HUES48 (cell line): ENCODE measurements around the gene STAG1.

Experiments used
- H3K27ac ChIP-seq: one replicate; pipeline ENCODE4 v1.7.0; 2013; ENCODE audit warnings: low read depth, low read length, inconsistent platforms
- H3K27me3 ChIP-seq: 2 replicates; pipeline ENCODE4 v1.6.1; 2013; ENCODE audit warnings: mild to moderate bottlenecking, low read length; ENCODE audit not compliant: control insufficient read depth, insufficient read depth
- H3K36me3 ChIP-seq: 2 replicates; pipeline ENCODE4 v1.6.1; 2013; ENCODE audit warnings: low read length; ENCODE audit not compliant: control insufficient read depth, insufficient read depth
- H3K4me1 ChIP-seq: 2 replicates; pipeline ENCODE4 v1.6.1; 2013; ENCODE audit warnings: mild to moderate bottlenecking, low read length; ENCODE audit not compliant: control insufficient read depth, insufficient read depth
- H3K4me3 ChIP-seq: 2 replicates; pipeline ENCODE4 v1.5.1; 2013; ENCODE audit warnings: mild to moderate bottlenecking, low read depth, low read length
- H3K9ac ChIP-seq: 2 replicates; pipeline ENCODE4 v1.6.1; 2013; ENCODE audit warnings: mild to moderate bottlenecking, low read depth, low read length, moderate library complexity
- H3K9me3 ChIP-seq: 2 replicates; pipeline ENCODE4 v1.6.1; 2013; ENCODE audit warnings: low read length; ENCODE audit not compliant: control insufficient read depth, insufficient read depth

Gene STAG1

DNA sequence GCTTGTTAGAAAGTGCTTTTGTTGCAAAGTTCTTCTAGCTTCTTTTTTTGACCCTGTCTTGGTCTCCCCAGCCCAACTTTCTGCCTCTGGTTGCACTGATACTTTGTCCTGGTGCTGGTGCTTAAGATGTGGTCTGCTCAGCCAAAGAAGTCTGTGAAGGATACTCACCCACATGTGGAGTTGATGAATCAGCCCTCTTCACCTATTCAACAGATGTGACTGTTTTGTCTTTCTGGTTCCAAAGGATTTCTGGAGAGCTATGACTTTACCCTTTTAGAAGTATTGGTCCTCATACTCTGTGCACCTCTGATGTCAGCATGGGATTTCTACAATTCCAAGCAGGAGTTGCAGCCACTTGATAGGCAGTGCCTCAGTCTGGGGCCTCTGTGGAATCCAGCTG lies 418.0 kb downstream of the STAG1 start:
- H3K9ac ChIP-seq, result no peak overlapping the region
- H3K4me1 ChIP-seq, result no peaks in the 10 kb centered on the region
- H3K4me3 ChIP-seq, result no peak overlapping the region
- H3K27ac ChIP-seq, result no peak overlapping the region
- H3K36me3 ChIP-seq, result peaks cover 38% of the 10 kb centered on the region
- H3K9me3 ChIP-seq, result no peaks in the 10 kb centered on the region
- H3K27me3 ChIP-seq, result no peaks in the 10 kb centered on the region

GRCh38 chr3:136332776-136333175 lies 419.4 kb downstream of the STAG1 start:
- Histone ChIP-seq H3K27me3 (no peaks in the 10 kb centered on the region), H3K4me1 (no peaks in the 10 kb centered on the region), H3K36me3 (peaks cover 50% of the 10 kb centered on the region), H3K9me3 (no peaks in the 10 kb centered on the region), H3K4me3 (no peak overlapping the region), H3K27ac (no peak overlapping the region), H3K9ac (no peak overlapping the region)

- Histone ChIP-seq H3K27me3 (no peaks in the 10 kb centered on the region), H3K9ac (no peak overlapping the region), H3K4me3 (no peak overlapping the region), H3K27ac (no peak overlapping the region), H3K4me1 (no peaks in the 10 kb centered on the region), H3K36me3 (peaks cover 50% of the 10 kb centered on the region), H3K9me3 (no peaks in the 10 kb centered on the region)
Measured at GRCh38 chr3:136332302-136332701, 419.9 kb downstream of the STAG1 start.

DNA sequence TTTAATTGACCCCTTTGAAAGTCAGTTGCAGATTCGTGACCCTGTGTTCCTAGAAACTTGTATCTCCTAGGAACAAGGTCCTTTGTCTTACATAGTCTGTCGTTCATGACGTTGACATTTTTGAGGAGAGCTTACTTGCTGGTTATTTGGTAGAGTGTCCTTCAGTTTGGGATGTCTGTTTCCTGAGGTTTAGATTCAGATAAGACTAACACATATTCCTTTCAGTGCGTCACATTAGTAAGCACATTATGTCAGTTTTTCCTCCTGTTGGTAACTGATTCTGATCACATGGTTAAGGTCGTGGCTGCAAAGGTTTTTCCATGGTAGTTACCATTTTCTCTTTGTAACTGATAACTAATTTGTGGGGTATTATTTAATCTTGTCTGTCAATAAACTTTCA lies 421.3 kb downstream of the STAG1 start:
- no peaks in the 10 kb centered on the region for H3K4me1 ChIP-seq
- no peaks in the 10 kb centered on the region for H3K9me3 ChIP-seq
- H3K27me3 ChIP-seq, result no peaks in the 10 kb centered on the region
- no peak overlapping the region for H3K4me3 ChIP-seq
- no peak overlapping the region for H3K9ac ChIP-seq
- H3K27ac ChIP-seq, result no peak overlapping the region
- H3K36me3 ChIP-seq, result peaks cover 47% of the 10 kb centered on the region

- Histone ChIP-seq H3K9me3 (no peaks in the 10 kb centered on the region), H3K27me3 (no peaks in the 10 kb centered on the region), H3K4me3 (no peak overlapping the region), H3K4me1 (no peaks in the 10 kb centered on the region), H3K36me3 (peaks cover 45% of the 10 kb centered on the region), H3K27ac (no peak overlapping the region), H3K9ac (no peak overlapping the region)
Measured at GRCh38 chr3:136329593-136329992, 422.6 kb downstream of the STAG1 start.

GRCh38 chr3:136327671-136328070 lies 424.5 kb downstream of the STAG1 start:
- H3K9me3 ChIP-seq, result no peaks in the 10 kb centered on the region
- H3K36me3 ChIP-seq, result peaks cover 32% of the 10 kb centered on the region
- H3K27me3 ChIP-seq, result no peaks in the 10 kb centered on the region
- H3K4me3 ChIP-seq, result no peak overlapping the region
- no peak overlapping the region for H3K9ac ChIP-seq
- no peak overlapping the region for H3K27ac ChIP-seq
- H3K4me1 ChIP-seq, result no peaks in the 10 kb centered on the region

DNA sequence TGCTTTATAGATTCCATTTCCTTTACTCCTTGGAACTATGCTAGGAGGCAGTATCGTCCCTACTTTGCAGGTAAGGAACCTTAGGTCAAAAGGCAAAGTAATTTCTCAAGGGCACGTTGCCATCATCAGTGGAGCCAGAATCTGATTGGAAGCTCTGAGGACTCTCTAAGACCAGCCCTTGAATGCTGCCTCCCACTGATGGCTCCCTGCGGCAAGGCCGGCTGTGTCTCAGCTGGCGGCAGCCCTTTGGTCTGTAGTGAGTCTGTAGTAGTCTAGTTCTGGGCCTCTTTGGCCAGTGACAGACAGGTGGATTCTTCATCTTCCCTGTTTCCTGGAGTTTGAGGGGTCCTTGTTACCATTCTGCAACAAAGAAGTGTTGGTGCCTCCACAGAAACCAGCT lies 425.9 kb downstream of the STAG1 start:
- H3K4me3 ChIP-seq, result no peak overlapping the region
- H3K4me1 ChIP-seq, result no peaks in the 10 kb centered on the region
- H3K36me3 ChIP-seq, result peaks cover 32% of the 10 kb centered on the region
- no peaks in the 10 kb centered on the region for H3K27me3 ChIP-seq
- H3K9me3 ChIP-seq, result no peaks in the 10 kb centered on the region
- H3K27ac ChIP-seq, result no peak overlapping the region
- no peak overlapping the region for H3K9ac ChIP-seq

GRCh38 chr3:136311968-136312367 lies 440.2 kb downstream of the STAG1 start:
- no peaks in the 10 kb centered on the region for H3K27me3 ChIP-seq
- H3K4me1 ChIP-seq, result no peaks in the 10 kb centered on the region
- H3K27ac ChIP-seq, result no peak overlapping the region
- H3K9ac ChIP-seq, result no peak overlapping the region
- H3K4me3 ChIP-seq, result no peak overlapping the region
- H3K36me3 ChIP-seq, result 0 out of 2 replicates have a peak, but pooled peaks cover 4% of the 10 kb centered on the region
- no peaks in the 10 kb centered on the region for H3K9me3 ChIP-seq

GRCh38 chr3:136311261-136311660 lies 440.9 kb downstream of the STAG1 start:
- no peak overlapping the region for H3K27ac ChIP-seq

GRCh38 chr3:136305879-136306278 lies 446.3 kb downstream of the STAG1 start:
- H3K4me1 ChIP-seq, result no peaks in the 10 kb centered on the region
- H3K9ac ChIP-seq, result no peak overlapping the region
- no peak overlapping the region for H3K4me3 ChIP-seq
- peaks cover 11% of the 10 kb centered on the region; the same call in 1 of the 2 replicates for H3K36me3 ChIP-seq
- no peaks in the 10 kb centered on the region for H3K9me3 ChIP-seq
- no peaks in the 10 kb centered on the region for H3K27me3 ChIP-seq
- no peak overlapping the region for H3K27ac ChIP-seq

More at GRCh38 chr3:136311261-136311660, 440.9 kb downstream of the STAG1 start:
- Histone ChIP-seq H3K4me1 (no peaks in the 10 kb centered on the region), H3K4me3 (no peak overlapping the region), H3K9ac (no peak overlapping the region), H3K27me3 (no peaks in the 10 kb centered on the region), H3K36me3 (no peaks in the 10 kb centered on the region), H3K9me3 (no peaks in the 10 kb centered on the region)

GRCh38 chr3:136300444-136300843 lies 451.7 kb downstream of the STAG1 start:
- Histone ChIP-seq H3K27ac (no peak overlapping the region), H3K4me1 (peaks cover 14% of the 10 kb centered on the region), H3K9me3 (no peaks in the 10 kb centered on the region; the same call in 1 of the 2 replicates), H3K27me3 (no peaks in the 10 kb centered on the region), H3K4me3 (no peak overlapping the region), H3K36me3 (peaks cover 32% of the 10 kb centered on the region), H3K9ac (no peak overlapping the region)

DNA sequence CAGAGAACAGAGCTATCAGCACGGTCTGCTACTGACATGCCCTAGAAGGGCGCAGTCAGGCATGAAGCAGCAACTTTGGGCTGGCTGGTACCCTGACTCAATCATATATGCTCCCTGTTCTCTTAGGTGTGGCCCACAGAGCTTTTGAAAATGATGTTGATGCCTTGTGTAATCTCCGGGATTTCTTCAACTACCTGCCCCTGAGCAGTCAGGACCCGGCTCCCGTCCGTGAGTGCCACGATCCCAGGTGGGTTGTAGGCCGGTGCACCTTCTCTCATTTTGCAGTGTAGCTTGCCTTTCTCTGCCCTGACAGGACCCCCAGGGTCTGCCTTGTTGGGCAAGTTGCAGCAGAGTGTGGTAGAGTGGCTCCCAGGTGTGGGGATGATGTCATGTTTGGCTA lies 454.4 kb downstream of the STAG1 start:
- no peak overlapping the region for H3K9ac ChIP-seq
- no peak overlapping the region for H3K27ac ChIP-seq
- no peaks in the 10 kb centered on the region; the same call in 1 of the 2 replicates for H3K9me3 ChIP-seq
- H3K4me1 ChIP-seq, result peaks cover 14% of the 10 kb centered on the region
- no peak overlapping the region for H3K4me3 ChIP-seq
- peaks cover 42% of the 10 kb centered on the region for H3K36me3 ChIP-seq
- no peaks in the 10 kb centered on the region for H3K27me3 ChIP-seq
